Fibroblast of peridontal ligament (primary cell): ENCODE measurements around the gene PRF1.

Experiments
- DNase-seq: peaks from one replicate; pipeline ENCODE4 v3.0.0-alpha.2; 2010; ENCODE audit errors: extremely low read depth

PRF1 gene

DNA sequence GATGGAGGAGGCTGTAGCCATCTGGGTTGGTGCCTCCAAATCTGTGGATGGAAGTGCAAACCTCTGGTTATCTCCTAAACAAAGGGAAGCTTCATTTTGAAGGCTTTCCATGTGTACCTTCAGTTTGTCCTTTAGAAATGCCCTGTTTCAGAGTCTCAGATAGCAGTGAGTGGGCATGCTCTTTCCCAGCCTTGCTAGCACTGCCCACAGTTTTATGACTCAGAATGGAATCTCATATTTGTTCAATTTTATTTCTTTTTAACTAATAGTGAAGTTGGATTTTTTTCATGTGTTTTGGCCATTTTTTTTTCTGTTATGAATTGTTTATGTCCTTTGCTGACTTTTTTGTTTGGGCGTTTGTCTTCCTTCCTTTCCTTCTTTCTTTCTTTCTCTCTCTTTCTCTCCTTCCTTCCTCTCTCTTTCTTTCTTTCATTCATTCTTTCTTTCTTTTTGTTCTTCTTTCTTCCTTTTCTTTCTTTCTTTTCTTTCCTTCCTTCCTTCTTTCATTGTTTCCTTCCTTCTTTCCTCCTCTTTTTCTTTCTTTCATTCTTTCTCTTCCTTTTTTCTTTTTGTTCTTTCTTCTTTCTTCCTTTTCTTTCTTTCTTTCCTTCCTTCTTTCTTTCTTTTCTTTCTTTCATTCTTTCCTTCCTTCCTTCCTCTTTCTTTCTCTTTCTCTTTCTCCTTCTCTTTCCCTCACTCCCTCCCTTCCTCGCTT is 25.6 kb downstream of the PRF1 start:
- peak; percentile 45 for DNase-seq

DNA sequence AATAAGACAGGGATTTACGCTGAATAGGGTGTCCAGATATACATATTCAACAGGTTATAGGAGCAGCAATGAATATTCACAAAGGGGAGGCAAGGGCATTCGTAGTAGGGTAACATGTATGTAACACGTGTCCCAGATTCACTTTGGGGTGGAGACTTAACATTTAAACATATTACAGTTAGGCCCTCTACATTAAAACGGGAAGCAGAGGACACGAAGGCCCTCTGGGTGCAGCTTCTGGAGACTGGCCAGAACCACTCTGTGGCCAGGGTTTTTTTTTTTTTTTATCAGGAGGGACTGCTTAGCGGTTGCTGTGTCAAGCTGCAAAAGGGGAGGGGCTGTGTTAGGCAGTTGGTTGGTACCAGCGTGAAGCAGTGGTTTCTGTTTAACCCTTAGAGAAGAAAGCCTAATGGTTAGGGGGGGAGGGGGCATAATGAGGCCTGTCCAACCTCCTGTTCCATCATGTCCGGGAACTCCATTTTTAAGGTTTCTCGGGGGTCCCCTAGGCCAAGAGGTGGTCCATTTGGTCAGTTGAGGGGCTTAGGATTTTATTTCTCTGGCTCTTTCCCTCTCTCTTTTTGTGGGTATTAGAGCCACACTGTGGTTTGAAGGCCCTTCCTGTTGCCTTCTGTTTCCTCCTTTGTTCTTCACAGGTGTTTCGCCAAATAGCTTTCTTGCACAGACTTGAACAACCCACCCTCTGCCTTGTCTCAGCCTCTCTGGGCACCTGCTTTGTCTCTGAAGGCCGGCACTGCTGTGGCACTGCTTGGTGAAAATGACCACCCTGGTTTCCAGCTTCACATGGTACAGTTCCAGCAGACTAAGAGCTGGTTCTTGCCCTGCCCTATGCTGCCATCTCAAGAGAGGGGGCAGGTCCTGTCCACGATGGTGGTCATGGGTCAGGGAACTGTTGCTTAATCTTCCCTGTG is 26.4 kb downstream of the PRF1 start:
- peak; percentile 36 for DNase-seq

DNA sequence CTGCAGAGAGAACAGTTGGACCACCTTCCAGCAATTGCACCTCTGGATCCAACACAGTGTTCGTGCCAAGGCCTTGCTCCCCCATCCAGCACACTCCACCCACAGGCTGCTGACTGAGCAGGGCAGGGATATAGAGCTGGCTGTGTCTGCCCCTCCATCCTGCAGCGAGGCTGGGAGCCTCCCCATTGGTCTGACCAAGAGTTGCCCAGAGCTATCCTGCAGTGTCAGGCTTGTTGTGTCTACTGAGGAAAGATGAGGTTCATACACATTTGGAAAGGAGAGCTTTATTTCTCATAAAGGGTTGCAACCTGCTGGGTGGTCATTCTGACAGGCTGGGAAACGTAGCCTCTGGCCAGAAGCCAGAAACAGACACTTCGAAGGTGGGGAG is 27.1 kb downstream of the PRF1 start:
- no peak for DNase-seq

DNA sequence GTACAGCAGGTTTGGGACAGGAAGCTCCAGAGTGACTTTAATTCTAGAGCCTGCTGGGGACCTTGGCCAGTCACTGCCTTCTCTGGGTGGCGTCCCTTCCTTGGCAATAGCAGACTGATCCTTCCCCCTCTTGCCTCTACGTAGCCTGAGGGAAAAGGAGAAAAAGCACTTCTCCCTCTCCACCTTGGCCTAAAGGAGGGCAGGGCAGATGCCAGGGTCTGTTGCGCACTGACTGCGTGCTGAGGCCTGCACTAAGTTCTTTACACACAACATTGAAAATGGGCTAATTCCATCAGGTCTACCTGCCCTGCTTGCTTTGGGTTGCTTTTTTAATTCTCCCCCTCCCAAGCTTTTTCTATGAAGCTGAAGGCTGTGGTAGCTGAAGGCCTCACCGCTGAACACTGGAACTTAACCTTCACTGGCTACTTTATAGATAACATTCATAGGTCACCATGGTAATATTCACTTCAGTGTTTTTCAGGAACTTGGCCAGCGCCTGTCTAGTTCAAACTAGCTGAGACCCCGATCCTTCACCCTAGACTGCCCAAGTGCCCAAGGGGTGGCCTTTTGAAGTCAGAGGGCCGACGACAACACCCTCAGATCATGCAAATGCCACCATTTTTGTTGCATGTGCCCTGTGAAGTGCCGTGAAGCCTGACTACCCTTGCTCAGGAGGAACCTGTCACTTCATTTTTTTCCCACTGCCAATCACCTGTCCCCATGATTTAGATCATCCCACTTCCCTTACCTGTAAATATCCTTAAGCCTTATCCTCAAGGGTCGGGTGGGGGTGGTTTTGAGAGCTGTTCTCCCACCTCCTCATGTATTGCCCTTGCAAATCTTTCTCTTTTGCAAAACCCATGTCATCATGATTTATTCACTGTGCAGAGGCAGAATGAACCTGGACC is 28.7 kb downstream of the PRF1 start:
- DNase-seq = no peak

DNA sequence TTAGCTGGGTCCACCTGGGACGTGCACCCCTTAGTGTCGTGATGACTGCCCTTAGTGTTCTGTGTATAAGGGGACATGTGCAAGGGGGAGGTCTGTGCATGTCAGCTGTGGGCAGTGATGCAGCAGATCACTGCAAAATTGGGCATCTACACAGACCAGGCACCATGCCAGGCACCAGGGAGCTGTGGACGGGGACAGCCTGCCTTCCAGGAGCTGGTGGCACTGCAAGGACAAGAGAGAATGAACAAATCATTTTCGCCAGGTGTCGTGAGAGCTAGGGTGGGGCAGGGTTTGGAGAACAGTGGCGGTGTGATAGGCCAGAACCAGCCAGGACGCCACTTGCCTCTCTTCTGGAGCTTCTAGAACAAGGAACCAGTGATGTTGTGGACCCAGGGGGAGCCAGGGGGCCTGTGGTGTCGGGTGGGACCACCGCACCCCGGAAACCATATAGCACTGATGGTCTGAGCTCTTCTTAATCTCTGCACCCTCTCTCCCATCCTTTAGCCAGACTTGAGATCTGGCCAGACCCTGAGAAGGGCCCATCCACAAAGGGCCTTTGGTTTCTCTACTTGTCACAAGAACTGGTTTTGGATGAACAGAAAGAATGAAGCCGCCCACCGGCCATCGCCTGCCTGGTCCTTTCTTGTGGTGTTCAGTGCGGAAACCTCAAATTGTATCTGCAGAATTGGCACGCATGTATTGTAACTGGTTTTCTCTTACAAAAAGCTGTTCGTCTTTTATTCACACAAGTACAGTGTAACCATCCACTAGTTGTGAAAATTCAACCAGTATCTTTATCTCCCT is 30.7 kb downstream of the PRF1 start:
- DNase-seq = no peak

DNA sequence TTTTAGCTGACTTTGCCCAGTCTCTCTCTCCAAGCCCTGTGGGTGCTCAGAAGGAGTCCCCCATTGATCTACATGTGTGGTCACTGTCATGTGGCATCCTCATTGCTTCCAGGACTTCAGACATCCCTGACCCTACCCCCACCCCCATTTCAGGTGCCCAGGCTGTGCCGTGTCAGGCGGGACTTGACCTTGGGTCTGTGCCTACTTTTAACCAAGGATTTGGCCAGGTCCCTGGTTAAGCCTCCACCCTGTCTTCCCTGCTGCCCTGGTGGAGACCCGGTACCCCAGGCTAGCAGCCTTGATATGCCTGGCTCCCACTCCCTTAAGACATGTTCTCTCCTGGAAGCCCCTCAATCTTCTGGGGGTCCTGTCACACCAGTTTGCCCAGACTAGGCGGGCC is 31.3 kb downstream of the PRF1 start:
- no peak for DNase-seq

DNA sequence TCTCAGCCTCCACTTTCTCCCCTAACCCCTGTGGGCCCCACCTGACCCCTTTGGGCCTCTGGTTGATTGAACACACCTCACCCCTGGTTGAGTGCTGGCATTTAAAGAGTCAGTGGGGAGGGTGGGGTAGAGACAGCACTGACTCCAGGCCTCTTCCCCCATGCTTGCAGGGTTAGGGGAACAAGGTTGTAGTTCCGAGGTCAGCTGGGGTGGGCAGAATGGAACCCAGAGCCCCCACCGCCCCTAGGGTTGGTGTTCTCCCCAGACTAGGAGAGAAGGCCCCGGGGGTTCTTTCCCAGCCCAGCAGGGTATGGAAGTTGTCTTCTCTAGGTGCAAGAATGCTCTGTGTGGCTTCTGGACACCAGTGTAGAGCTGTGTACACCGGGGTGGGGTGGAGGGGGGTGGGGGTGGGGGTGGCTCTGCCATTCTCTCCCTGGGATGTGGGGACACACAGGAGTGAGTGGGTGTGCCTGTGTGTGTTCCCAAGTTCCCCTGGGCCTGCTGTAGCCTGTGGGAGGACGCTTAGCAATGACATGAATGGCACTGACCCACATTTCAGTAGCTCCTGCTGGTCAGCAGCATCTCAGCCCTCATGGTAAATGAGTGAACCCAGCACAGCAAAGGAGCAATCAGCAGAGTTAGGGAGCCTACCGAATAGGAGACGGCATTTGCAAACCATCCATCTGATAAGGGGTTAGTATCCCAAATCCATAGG is 33.6 kb downstream of the PRF1 start:
- DNase-seq = no peak

DNA sequence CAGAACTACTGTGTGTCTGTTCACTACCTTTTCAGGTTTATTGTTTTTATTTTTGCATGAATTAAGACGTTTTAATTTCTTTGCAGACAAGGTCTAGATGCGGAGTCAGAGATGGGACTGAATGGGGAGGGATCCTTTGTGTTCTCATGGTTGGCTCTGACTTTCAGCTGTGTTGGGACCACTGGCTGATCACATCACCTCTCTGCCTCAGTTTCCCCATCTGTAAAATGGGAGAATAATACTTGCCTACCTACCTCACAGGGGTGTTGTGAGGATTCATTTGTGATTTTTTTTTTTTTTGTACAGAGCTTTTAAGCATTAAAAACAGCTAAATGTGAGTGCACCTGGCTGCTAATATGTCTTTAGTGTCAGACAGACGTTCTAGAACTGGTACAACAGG is 34.4 kb downstream of the PRF1 start:
- DNase-seq = no peak

DNA sequence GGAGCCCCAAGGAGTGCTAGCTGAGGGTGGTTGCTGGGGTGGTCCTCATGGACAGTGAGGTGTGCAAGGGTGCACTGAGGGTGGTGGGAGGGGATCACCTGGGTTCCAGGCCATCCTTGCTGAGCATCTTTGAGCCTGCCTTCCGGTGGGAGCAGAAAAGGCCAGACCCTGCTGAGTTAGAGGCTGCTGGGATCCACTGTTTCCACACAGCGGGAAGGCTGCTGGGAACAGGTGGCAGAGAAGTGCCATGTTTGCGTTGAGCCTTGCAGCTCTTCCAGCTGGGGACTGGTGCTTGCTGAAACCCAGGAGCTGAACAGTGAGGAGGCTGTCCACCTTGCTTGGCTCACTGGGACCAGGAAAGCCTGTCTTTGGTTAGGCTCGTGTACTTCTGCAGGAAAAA is 34.9 kb downstream of the PRF1 start:
- DNase-seq = no peak

DNA sequence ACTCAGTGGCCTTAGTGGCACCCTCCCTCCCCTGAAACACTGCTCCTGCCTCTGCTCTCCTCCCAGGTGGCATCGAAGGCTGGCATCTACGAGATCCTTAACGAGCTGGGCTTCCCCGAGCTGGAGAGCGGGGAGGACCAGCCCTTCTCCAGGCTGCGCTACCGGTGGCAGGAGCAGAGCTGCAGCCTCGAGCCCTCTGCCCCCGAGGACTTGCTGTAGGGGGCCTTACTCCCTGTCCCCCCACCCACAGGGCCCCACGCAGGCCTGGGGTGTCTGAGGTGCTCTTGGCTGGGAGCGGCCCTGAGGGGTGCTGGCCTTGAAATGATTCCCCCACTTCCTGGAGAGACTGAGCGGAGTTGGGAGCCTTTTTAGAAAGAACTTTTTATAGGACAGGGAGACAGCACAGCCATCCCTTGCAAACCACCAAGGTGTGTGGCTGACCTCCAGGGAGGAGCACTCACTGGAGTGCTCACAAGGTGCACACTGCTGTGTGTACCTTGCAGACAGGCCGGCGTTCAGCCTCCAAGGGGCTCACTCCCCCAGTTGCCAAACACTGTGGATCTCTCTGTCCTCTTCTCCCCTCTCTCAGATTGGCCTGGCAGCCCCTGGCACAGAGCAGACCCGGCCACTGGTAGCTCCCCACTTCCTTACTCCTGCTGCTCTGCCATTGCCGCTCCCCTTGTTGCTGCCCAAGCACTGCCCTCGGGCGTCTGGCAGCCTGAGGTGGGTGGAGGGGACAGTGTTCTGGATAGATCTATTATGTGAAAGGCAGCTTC is 35.8 kb downstream of the PRF1 start:
- no peak for DNase-seq

DNA sequence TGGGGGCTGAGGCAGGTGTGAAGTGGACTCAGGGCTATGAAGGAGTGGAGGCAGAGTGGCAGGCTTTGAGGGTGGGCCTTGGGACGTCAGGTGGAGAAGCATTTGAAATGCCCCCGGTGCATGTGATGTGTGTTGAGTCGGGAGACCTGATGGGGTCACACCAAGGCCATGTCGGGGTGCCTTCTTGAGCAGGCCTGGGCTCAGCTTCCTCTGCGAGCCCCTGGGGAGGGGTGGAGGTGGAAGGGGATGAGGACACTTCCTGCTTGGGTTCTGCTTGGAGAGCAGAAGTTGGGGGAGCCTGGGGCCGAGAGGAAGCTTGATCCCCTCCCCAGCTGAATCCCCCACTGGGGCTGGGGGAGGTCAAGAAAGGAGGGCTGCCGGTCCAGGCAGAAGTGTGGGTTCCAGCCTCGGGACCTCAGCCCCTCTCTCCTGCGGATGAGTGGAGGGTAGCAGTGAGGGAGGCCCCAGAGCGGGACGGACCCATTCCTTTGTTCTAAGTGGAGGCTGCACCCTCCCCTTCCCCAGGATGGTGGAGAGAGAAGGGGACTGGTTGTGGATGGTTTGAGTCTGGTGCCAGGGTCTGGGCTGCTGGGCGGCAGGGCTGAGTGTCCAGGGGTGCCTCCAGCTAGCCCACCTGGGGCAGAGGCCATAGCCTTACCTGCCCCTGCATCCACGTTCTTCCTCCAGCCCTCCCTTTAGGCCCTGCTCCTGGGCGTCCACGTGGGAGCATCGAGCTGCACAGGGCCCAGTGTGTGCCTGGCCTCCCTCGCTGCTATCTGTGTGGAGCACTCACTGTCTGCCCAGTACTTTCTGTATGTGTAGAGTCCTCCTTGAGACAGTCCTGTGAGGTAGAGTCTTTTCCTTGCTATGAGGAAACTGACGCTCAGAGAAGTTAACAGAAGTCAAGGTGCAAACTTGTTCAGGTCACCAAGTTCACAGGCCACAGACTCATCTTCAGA is 36.7 kb downstream of the PRF1 start:
- DNase-seq = no peak

DNA sequence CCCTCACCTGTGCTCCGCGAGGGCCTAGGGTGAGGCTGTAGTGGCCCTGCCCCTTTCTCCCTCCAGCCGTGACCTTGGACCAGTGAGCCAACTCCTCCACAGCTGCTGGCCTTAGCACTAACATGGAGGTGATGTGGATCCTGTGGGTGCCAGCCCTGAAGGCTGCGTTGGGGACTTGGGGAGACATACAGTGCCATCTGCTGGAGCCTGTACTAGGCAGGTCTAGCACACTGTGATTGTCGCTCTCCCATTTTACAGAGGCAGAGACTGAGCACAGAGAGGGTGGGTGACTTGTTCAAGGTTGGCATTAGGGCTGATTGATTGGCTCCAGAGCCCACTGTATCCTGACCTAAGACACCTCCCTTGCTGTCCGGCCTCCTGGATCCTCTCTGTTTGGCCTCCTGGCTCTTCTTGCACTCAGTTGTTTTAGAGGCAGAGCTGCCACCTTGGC is 37.6 kb downstream of the PRF1 start:
- no peak for DNase-seq

DNA sequence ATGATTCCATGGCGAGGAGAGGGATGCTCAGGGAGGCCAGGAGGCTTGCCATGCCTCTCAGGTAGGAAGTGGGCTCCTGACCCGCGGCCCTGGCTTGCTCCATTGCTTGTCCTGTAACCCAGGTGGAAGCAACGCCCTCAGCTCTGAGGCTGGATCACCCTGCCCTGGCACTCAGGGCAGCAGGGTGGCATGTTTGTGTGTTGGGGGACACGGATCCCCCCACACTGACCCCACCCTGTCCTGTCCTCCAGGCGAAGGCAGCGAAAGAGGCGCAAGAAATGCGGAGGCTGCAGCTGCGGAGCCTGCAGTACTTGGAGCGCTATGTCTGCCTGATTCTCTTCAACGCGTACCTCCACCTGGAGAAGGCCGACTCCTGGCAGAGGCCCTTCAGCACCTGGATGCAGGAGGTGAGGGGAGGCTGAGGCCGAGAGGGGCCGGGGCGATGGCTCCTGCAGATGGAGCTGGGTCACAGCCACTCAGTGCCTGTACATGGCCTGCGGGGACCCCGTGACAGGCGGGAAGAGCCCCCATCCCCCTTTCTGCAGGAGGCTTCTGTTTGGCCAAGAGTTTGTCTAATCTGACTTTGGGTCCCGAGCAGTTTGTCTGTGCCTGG is 38.3 kb downstream of the PRF1 start:
- DNase-seq = no peak

DNA sequence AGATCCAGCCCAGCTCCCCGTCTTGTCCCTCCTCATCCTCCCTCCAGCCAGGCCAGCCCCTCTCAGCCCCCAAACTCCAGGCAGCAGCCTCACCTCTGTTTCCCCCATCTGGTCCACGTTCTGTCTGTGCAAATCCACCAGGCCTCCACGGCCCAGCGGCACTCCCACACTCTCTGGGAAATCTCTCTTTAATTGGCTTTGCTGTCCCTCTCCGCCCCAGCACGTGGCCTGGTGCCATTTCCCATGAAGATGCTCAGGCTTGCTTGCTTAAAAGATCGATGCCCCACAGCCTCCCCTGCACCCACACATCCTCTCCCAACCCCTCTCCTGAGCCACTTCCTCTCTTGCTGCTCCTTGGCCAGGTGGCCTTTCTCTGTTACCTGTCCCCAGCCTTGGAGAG is 39.3 kb downstream of the PRF1 start:
- DNase-seq = no peak

DNA sequence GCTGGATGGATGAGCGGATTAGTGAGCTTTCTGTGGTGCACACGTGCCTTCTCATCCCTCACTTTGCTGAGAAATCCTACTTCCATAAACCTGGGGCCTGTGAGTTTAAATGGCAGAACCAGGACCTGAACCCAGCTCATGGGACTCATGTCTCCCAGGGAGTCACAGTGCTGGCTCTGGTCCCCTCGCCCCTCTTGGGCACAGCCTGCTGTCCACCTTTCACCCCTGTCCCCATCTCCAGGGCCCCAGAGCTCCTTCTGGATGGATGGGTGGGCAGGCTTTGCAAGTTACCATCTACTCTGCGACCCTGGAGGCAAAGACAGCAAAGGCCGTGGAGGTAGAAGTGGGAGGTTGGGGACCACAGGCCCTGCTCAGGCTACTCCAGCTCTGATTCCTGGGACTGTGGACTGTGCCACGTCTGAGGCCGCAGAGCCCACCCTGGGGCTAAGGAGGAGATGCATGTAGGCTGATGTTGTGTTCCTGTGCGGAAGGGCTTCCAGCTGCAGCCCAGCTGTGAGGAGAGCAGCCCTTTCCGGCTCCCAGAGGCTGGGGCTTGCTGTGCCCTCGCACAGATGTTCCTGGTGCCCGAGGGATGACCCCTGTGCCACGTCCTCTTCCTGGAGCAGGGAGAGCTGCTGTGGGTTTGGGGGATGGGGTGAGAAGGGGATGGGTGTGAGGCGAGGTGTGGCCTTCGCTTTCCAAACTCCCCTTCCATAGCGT is 40.3 kb downstream of the PRF1 start:
- no peak for DNase-seq

DNA sequence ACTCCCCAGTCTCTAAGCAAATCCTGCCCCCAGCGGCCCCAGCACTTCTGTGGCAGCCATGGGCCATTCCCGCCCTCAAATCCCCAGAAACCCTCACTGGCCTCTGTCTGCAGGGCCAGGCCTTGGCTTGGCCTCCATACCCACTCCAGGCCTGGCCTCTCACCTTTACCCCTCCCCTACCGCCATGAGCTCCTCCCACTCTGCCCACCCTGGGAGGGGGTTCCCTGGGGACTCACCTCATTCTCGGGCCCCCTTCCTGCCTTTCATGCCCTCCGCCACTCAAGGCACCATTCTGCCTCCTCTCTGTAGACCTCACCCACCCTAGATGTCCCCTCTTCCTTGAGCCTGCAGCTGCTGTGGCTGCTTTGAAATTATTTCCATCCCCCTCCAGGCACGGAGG is 41.0 kb downstream of the PRF1 start:
- no peak for DNase-seq

DNA sequence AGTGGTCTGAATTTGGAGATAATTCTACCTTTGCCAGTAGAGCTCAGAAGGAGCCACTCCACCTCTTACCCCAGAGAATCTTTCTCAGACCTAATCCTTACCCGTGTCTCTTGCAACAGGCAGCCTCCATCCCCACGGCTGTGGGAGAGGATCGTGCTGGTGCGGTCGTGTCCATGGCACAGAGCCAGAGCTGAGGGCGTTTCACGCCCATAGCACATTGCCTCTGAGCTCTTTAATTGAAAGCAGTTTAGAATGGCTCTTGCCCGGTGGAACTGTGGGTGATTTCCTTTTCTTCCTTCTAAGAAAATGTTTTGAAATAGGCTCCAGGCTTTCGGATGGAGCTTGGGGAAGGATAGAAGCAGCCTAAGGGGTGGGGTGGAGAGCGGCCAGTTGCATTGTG is 41.5 kb downstream of the PRF1 start:
- peak; percentile 66 for DNase-seq
